HCT116 (cell line): Measurements from ENCODE around the gene DLST. TPM values are rescaled to one million over a fixed set of nuclear protein-coding genes. Genes with fewer than 3 reads are reported as not detected.

Experiments
- ATAC-seq: fragments of 200-7000 bp; cut with Tn5 transposase; 2 replicates; pipeline ENCODE4 v1.9.1; 2020; ENCODE audit warnings: mild to moderate bottlenecking, moderate library complexity
- BruUV-seq: library from RNA; stranded (reverse); fragments of 400-500 nt; replicated peaks from 2 replicates; lab custom pipeline; 2021; lab: Mats Ljungman, UMichigan
- CTCF ChIA-PET: fragments of 300-600 bp; sonication (Branson Sonifier 250); formaldehyde crosslinking; loops from one replicate; lab custom pipeline; 2021; ENCODE audit warnings: antibody characterized with exemption; lab: Charles Lee
- POLR2A ChIA-PET: fragments of 300-600, 350-600 bp; sonication (Branson Sonifier 250); formaldehyde crosslinking; loops from one replicate; lab custom pipeline; 2021; ENCODE audit warnings: antibody characterized with exemption; lab: Charles Lee
- RAD21 ChIA-PET, 2 experiments: fragments of 300-600 bp; sonication (Branson Sonifier 250); formaldehyde crosslinking; loops; one replicate each; lab custom pipeline; 2023; ENCODE audit warnings: low total read pairs in 2 of 2; ENCODE audit not compliant: uncharacterized antibody in 2 of 2, unreplicated experiment in 2 of 2, low non-redundant PET in 1 of 2; lab: Charles Lee
- DNase-seq: peaks from one replicate; pipeline ENCODE4 v3.0.0-alpha.2; 2010; ENCODE audit warnings: low read depth, low spot score
- H2AFZ ChIP-seq: fragments of 200-600 bp; shearing (Covaris generic), sonication (generic); 2 replicates; pipeline ENCODE4 v1.6.1; 2017; ENCODE audit warnings: low read depth, mixed run types, mixed read lengths, antibody characterized with exemption, low read length; ENCODE audit not compliant: poor library complexity, severe bottlenecking
- H3K27ac ChIP-seq: 2 replicates; pipeline ENCODE4 v1.5.1; 2012; ENCODE audit warnings: low read depth, low read length
- H3K27me3 ChIP-seq: fragments of 200-600 bp; sonication (generic); 2 replicates; pipeline ENCODE4 v1.6.1; 2016; ENCODE audit warnings: mixed run types, low read length, mixed read lengths; ENCODE audit not compliant: insufficient read depth
- H3K36me3 ChIP-seq, 2 experiments: fragments of 200-500 bp in 1 of 2; fragments of 200-600 bp in 1 of 2; sonication (Bioruptor generic) in 1 of 2; sonication (generic) in 1 of 2; 2 replicates each; pipeline versions ENCODE4 v1.5.1 to v1.6.1; 2014 to 2016; ENCODE audit warnings: low read length in 2 of 2, inconsistent platforms in 1 of 2, mixed read lengths in 1 of 2, mixed run types in 1 of 2; ENCODE audit not compliant: insufficient read depth in 2 of 2, control insufficient read depth in 1 of 2
- H3K4me1 ChIP-seq, 2 experiments: fragments of 200-600 bp in 1 of 2; sonication (generic) in 1 of 2; 2 replicates each; pipeline versions ENCODE4 v1.5.1 to v1.6.1; 2012 to 2017; ENCODE audit warnings: low read length in 2 of 2, inconsistent platforms in 1 of 2, mild to moderate bottlenecking in 1 of 2, mixed read lengths in 1 of 2, mixed run types in 1 of 2, moderate library complexity in 1 of 2; ENCODE audit not compliant: insufficient read depth in 2 of 2, control insufficient read depth in 1 of 2
- H3K4me2 ChIP-seq: fragments of 200-600 bp; sonication (generic); 2 replicates; pipeline ENCODE4 v1.6.1; 2017; ENCODE audit warnings: mixed run types, low read length, mixed read lengths
- H3K4me3 ChIP-seq, 2 experiments: fragments of 200-600 bp in 1 of 2; sonication (generic) in 1 of 2; replicated peaks in 1 of 2; 2 replicates each; pipeline ENCODE4 v1.5.1; 2011 to 2016; ENCODE audit warnings: low read length in 2 of 2, control low read depth in 1 of 2, low read depth in 1 of 2, mild to moderate bottlenecking in 1 of 2, mixed read lengths in 1 of 2, mixed run types in 1 of 2
- H3K79me2 ChIP-seq: fragments of 200-600 bp; sonication (generic); 2 replicates; pipeline ENCODE4 v1.6.1; 2017; ENCODE audit warnings: mild to moderate bottlenecking, mixed run types, low read length, moderate library complexity, mixed read lengths; ENCODE audit not compliant: insufficient read depth
- H3K9ac ChIP-seq: fragments of 200-600 bp; sonication (generic); 2 replicates; pipeline ENCODE4 v1.6.1; 2016; ENCODE audit warnings: low read length, mixed read lengths
- H3K9me2 ChIP-seq: fragments of 200-600 bp; sonication (generic), shearing (Covaris generic); 2 replicates; pipeline ENCODE4 v1.6.1; 2017; ENCODE audit warnings: mixed run types, mild to moderate bottlenecking, moderate library complexity; ENCODE audit not compliant: insufficient read depth
- H3K9me3 ChIP-seq, 2 experiments: fragments of 200-500 bp in 1 of 2; fragments of 200-600 bp in 1 of 2; sonication (Bioruptor generic) in 1 of 2; sonication (generic) in 1 of 2; 2 replicates each; pipeline ENCODE4 v1.6.1; 2014 to 2017; ENCODE audit warnings: low read length in 2 of 2, mixed read lengths in 2 of 2, inconsistent platforms in 1 of 2, low read depth in 1 of 2, mild to moderate bottlenecking in 1 of 2, mixed run types in 1 of 2, moderate library complexity in 1 of 2; ENCODE audit not compliant: control insufficient read depth in 1 of 2, insufficient read depth in 1 of 2
- H4K20me1 ChIP-seq: fragments of 200-600 bp; sonication (generic), shearing (Covaris generic); 2 replicates; pipeline ENCODE4 v1.6.1; 2017; ENCODE audit warnings: mixed run types, mild to moderate bottlenecking, moderate library complexity; ENCODE audit not compliant: insufficient read depth
- CBX3 ChIP-seq: IDR thresholded peaks from 2 replicates; pipeline ENCODE4 v1.6.1; 2012; ENCODE audit warnings: low read depth
- CEBPB ChIP-seq: IDR thresholded peaks from 2 replicates; pipeline ENCODE4 v1.6.1; 2012; ENCODE audit warnings: low read depth
- ELF1 ChIP-seq: IDR thresholded peaks from 2 replicates; pipeline ENCODE4 v1.6.1; 2012; ENCODE audit warnings: low read depth, borderline replicate concordance
- EZH2 ChIP-seq: fragments of 200-600 bp; sonication (generic); IDR thresholded peaks from 2 replicates; pipeline ENCODE4 v1.6.1; 2017; ENCODE audit warnings: antibody characterized with exemption, mixed run types
- EZH2phosphoT487 ChIP-seq: fragments of 200-600 bp; IDR thresholded peaks from 2 replicates; pipeline ENCODE4 v1.6.1; 2018; ENCODE audit warnings: antibody characterized with exemption, borderline replicate concordance
- FOSL1 ChIP-seq: IDR thresholded peaks from 2 replicates; pipeline ENCODE4 v1.6.1; 2012; ENCODE audit warnings: low read depth
- JUND ChIP-seq: IDR thresholded peaks from 2 replicates; pipeline ENCODE4 v1.6.1; 2012
- POLR2A ChIP-seq: IDR thresholded peaks from 2 replicates; pipeline ENCODE4 v1.7.0; 2011; ENCODE audit warnings: borderline replicate concordance; ENCODE audit not compliant: insufficient read depth, insufficient read length; ENCODE audit errors: extremely low read depth
- POLR2AphosphoS5 ChIP-seq: IDR thresholded peaks from 2 replicates; pipeline ENCODE4 v1.6.1; 2011; ENCODE audit warnings: mild to moderate bottlenecking, low read depth, low read length, moderate library complexity
- RAD21 ChIP-seq: IDR thresholded peaks from 2 replicates; pipeline ENCODE4 v1.6.1; 2012; ENCODE audit warnings: low read depth, mild to moderate bottlenecking
- SP1 ChIP-seq: IDR thresholded peaks from 2 replicates; pipeline ENCODE4 v1.6.1; 2012; ENCODE audit warnings: low read depth
- SRF ChIP-seq: IDR thresholded peaks from 2 replicates; pipeline ENCODE4 v1.6.1; 2012; ENCODE audit warnings: low read depth
- TCF7L2 ChIP-seq: IDR thresholded peaks from 2 replicates; pipeline ENCODE4 v1.7.0; 2011; ENCODE audit warnings: borderline replicate concordance, inconsistent platforms; ENCODE audit not compliant: insufficient read depth, insufficient read length; ENCODE audit errors: extremely low read depth
- YY1 ChIP-seq: IDR thresholded peaks from 2 replicates; pipeline ENCODE4 v1.6.1; 2011; ENCODE audit warnings: low read length, low read depth, moderate library complexity, mild to moderate bottlenecking; ENCODE audit not compliant: insufficient replicate concordance; ENCODE audit errors: extremely low read depth
- ZFX ChIP-seq: fragments of 450-650 bp; IDR thresholded peaks from 2 replicates; pipeline ENCODE4 v1.6.1; 2017
- ZNF274 ChIP-seq: fragments of 200-500 bp; sonication (Bioruptor generic); IDR thresholded peaks from 2 replicates; pipeline ENCODE4 v1.6.1; 2014; ENCODE audit warnings: mild to moderate bottlenecking, low read depth, low read length, inconsistent platforms
- intact Hi-C: fragments of 100-400 bp; cut with micrococcal nuclease; formaldehyde crosslinking; loops from 2 replicates; pipeline ENCODE4 v1.10.0; 2022
- total RNA-seq: library from RNA; stranded (reverse); gene quantifications from one replicate; pipeline ENCODE4 v1.2.1, GENCODE V29; 2021; ENCODE audit not compliant: unreplicated experiment
- TF ChIP-seq, protein P1 (sequence below): IDR thresholded peaks from 2 replicates; pipeline ENCODE4 v1.6.1; 2012
- TF ChIP-seq, protein P2 (sequence below): IDR thresholded peaks from 2 replicates; pipeline ENCODE4 v1.6.1; 2012
- TF ChIP-seq, protein P3 (sequence below): IDR thresholded peaks from 2 replicates; pipeline ENCODE4 v1.6.1; 2011; ENCODE audit warnings: mild to moderate bottlenecking, low read length, moderate library complexity; ENCODE audit not compliant: insufficient replicate concordance; ENCODE audit errors: extremely low read depth

Gene DLST
- total RNA-seq, 1 experiment from 2014 or later = 101 TPM

DNA sequence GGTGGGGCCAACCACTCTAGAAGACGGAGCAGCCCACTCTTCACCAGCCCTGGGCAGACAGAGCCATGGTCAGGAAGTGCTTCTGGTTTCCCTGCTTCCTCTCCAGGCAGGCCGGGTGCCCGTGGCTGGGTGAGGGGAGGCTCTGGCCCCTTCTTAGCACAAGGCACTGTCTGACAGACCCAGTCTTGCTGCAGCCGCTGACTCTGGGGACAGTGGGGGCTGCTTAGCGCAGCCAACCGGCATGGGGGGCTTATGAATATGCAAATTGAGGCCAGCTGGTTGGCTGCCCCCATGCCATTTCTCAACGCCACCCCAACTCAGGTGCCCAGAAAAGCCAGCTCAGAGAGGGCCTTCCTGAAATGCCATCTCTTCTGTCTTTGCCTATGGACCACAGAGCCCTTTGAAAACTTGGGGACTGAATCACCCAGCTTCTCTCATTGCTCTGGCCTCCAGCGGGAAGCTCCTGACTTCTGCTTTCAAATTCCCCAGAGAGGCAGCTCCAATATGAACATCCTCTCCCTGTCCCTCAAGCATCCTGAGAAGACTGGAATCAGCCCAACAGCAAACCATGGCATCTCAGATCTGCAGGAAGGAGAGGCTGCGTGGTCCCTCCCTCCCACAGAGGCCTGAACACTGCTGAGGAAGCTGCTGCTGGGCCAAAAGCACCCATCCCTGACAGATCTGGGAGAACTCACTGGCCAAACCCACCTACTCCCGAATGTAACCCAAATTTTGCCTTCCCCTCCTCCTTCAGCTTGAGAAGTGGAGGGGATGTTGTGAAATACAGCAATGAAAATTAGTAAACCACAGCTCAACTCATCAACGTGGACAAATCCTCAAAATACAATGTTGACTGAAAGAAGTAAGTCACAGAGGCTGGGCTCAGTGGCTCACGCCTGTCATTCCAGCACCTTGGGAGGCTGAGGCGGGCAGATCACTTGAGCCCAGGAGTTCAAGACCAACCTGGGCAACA, 5.5 kb upstream of the DLST start, which contains the start of gene PROX2:
TSS of gene PROX2 (minus strand) at position 205 of the 973 bp plus-strand sequence. CDS start 12,311 bp downstream, outside the sequence.
- POLR2A ChIA-PET = no interaction called here
- BruUV-seq = no TSS peak
- ATAC-seq = no peak
- Histone ChIP-seq H2AFZ (no peak within 1 kb of the TSS), H3K9me2 (no peaks in the 10 kb centered on the region)
- CTCF ChIA-PET = interaction anchor here (0.7 to 7.1 kb wide), 2 partner anchors 15 to 357 kb away, joined by 3 to 54 read pairs; no protein-coding TSS in a partner anchor
- TF ChIP-seq CEBPB (no peak), ELF1 (no peak), RAD21 (no peak), ZNF274 (no peak), YY1 (no peak), SP1 (no peak), CBX3 (no peak), EZH2 (no peak), EZH2phosphoT487 (no peak), FOSL1 (no peak), TCF7L2 (no peak), SRF (no peak), POLR2A (no peak), ZFX (no peak), JUND (no peak), POLR2AphosphoS5 (no peak)
- TF ChIP-seq, protein P1, sequence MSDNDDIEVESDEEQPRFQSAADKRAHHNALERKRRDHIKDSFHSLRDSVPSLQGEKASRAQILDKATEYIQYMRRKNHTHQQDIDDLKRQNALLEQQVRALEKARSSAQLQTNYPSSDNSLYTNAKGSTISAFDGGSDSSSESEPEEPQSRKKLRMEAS = no peak
- TF ChIP-seq, protein P2, sequence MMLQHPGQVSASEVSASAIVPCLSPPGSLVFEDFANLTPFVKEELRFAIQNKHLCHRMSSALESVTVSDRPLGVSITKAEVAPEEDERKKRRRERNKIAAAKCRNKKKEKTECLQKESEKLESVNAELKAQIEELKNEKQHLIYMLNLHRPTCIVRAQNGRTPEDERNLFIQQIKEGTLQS = no peak
- TF ChIP-seq, protein P3, sequence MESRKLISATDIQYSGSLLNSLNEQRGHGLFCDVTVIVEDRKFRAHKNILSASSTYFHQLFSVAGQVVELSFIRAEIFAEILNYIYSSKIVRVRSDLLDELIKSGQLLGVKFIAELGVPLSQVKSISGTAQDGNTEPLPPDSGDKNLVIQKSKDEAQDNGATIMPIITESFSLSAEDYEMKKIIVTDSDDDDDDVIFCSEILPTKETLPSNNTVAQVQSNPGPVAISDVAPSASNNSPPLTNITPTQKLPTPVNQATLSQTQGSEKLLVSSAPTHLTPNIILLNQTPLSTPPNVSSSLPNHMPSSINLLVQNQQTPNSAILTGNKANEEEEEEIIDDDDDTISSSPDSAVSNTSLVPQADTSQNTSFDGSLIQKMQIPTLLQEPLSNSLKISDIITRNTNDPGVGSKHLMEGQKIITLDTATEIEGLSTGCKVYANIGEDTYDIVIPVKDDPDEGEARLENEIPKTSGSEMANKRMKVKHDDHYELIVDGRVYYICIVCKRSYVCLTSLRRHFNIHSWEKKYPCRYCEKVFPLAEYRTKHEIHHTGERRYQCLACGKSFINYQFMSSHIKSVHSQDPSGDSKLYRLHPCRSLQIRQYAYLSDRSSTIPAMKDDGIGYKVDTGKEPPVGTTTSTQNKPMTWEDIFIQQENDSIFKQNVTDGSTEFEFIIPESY = no peak
- TF ChIP-seq, all 23 proteins: peak for 0
- Histone ChIP-seq H3K27me3 (no peaks in the 10 kb centered on the region), H3K9ac (no peak within 1 kb of the TSS), H3K4me2 (no peak within 1 kb of the TSS), H3K79me2 (no peaks in the 10 kb centered on the region), H4K20me1 (no peaks in the 10 kb centered on the region), H3K4me1 (peaks cover 5% of the 10 kb centered on the region in 2 experiments), H3K9me3 (no peaks in the 10 kb centered on the region), H3K36me3 (no peaks in the 10 kb centered on the region), H3K27ac (no peak within 1 kb of the TSS), H3K4me3 (no peak within 1 kb of the TSS)
- DNase-seq = no peak
- RAD21 ChIA-PET = interaction anchor here (0.7 kb wide), 2 partner anchors 34 to 122 kb away, joined by 4 to 5 read pairs; no protein-coding TSS in a partner anchor
- intact Hi-C loops = no loop called here
